HEK293 (cell line): ENCODE measurements around the gene RPL15.
A peak's percentile ranks its signal among the peaks of the same experiment; 100 is the strongest.

Experiments used
- CTCF ChIA-PET: fragments of 350-600 bp; formaldehyde crosslinking; extraction: SDS; loops from one replicate; lab custom pipeline; 2021; ENCODE audit warnings: antibody characterized with exemption; lab: Yijun Ruan, JAX
- POLR2A ChIA-PET: fragments of 300-600 bp; formaldehyde crosslinking; extraction: SDS; loops from one replicate; lab custom pipeline; 2020; ENCODE audit warnings: antibody characterized with exemption, inconsistent platforms; lab: Yijun Ruan, JAX
- H3K27ac ChIP-seq: fragments of 200-500 bp; sonication (Bioruptor generic); 2 replicates; pipeline ENCODE4 v1.5.1; 2014; ENCODE audit warnings: low read depth, low read length, control low read depth, inconsistent platforms; ENCODE audit errors: extremely low read depth
- H3K36me3 ChIP-seq, 2 experiments: fragments of 200-500 bp in 1 of 2; sonication (Bioruptor generic) in 1 of 2; 1 replicate in 1 of 2; 2 replicates in 1 of 2; pipeline ENCODE4 v1.5.1; 2014 to 2017; ENCODE audit warnings: inconsistent platforms in 2 of 2, low read length in 2 of 2; ENCODE audit not compliant: control insufficient read depth in 2 of 2, insufficient read depth in 1 of 2
- H3K4me1 ChIP-seq: fragments of 200-500 bp; sonication (Bioruptor generic); 2 replicates; pipeline ENCODE4 v1.5.1; 2014; ENCODE audit warnings: mild to moderate bottlenecking, low read length, inconsistent platforms; ENCODE audit not compliant: control insufficient read depth, insufficient read depth
- H3K4me3 ChIP-seq: 2 replicates; pipeline ENCODE4 v1.5.1; 2011; ENCODE audit warnings: low read depth, mild to moderate bottlenecking, control low read depth, low read length, moderate library complexity
- H3K9me3 ChIP-seq: fragments of 200-500 bp; sonication (Bioruptor generic); 2 replicates; pipeline ENCODE4 v1.5.1; 2014; ENCODE audit warnings: low read depth, low read length, inconsistent platforms; ENCODE audit not compliant: control insufficient read depth, insufficient read depth
- EGR2 ChIP-seq: fragments of 450-650 bp; formaldehyde crosslinking; IDR thresholded peaks from 2 replicates; pipeline ENCODE4 v1.5.1; 2016; ENCODE audit warnings: low read depth, missing biosample characterization, missing genetic modification characterization
- KLF7 ChIP-seq: fragments of 450-650 bp; formaldehyde crosslinking; IDR thresholded peaks from 2 replicates; pipeline ENCODE4 v1.5.1; 2016; ENCODE audit warnings: missing biosample characterization, missing genetic modification characterization, borderline replicate concordance
- KLF9 ChIP-seq: fragments of 450-650 bp; formaldehyde crosslinking; IDR thresholded peaks from 2 replicates; pipeline ENCODE4 v1.5.1; 2016; ENCODE audit warnings: missing biosample characterization, missing genetic modification characterization, low read depth
- OSR2 ChIP-seq: fragments of 450-650 bp; formaldehyde crosslinking; IDR thresholded peaks from 2 replicates; pipeline ENCODE4 v1.5.1; 2016; ENCODE audit warnings: missing biosample characterization, missing genetic modification characterization
- OVOL3 ChIP-seq: fragments of 450-650 bp; formaldehyde crosslinking; IDR thresholded peaks from 2 replicates; pipeline ENCODE4 v1.5.1; 2016; ENCODE audit warnings: missing biosample characterization, missing genetic modification characterization
- SALL2 ChIP-seq: fragments of 450-650 bp; formaldehyde crosslinking; IDR thresholded peaks from 2 replicates; pipeline ENCODE4 v1.5.0; 2017; ENCODE audit warnings: missing biosample characterization, mild to moderate bottlenecking, missing genetic modification characterization, borderline replicate concordance
- SETDB1 ChIP-seq: IDR thresholded peaks from one replicate; pipeline ENCODE4 v1.6.1; 2017; ENCODE audit warnings: mild to moderate bottlenecking, low read length, moderate library complexity, mixed read lengths; ENCODE audit not compliant: insufficient read length
- YY1 ChIP-seq: fragments of 450-650 bp; formaldehyde crosslinking; IDR thresholded peaks from 2 replicates; pipeline ENCODE4 v1.5.1; 2018; ENCODE audit warnings: missing biosample characterization, missing genetic modification characterization
- ZBTB11 ChIP-seq: fragments of 450-650 bp; formaldehyde crosslinking; conservative IDR thresholded peaks from 2 replicates; pipeline ENCODE4 v1.5.1; 2016; ENCODE audit warnings: low read depth, missing biosample characterization, missing genetic modification characterization
- ZEB2 ChIP-seq: fragments of 450-650 bp; formaldehyde crosslinking; IDR thresholded peaks from 2 replicates; pipeline ENCODE4 v1.5.1; 2016; ENCODE audit warnings: missing biosample characterization, missing genetic modification characterization
- ZNF121 ChIP-seq: fragments of 450-650 bp; formaldehyde crosslinking; IDR thresholded peaks from 2 replicates; pipeline ENCODE4 v1.5.1; 2016; ENCODE audit warnings: missing biosample characterization, missing genetic modification characterization
- ZNF138 ChIP-seq: fragments of 450-650 bp; formaldehyde crosslinking; IDR thresholded peaks from 2 replicates; pipeline ENCODE4 v1.5.1; 2016; ENCODE audit warnings: missing biosample characterization, missing genetic modification characterization, borderline replicate concordance
- ZNF174 ChIP-seq: fragments of 450-650 bp; formaldehyde crosslinking; IDR thresholded peaks from 2 replicates; pipeline ENCODE4 v1.5.0; 2017; ENCODE audit warnings: missing biosample characterization, mild to moderate bottlenecking, missing genetic modification characterization
- ZNF239 ChIP-seq: fragments of 450-650 bp; formaldehyde crosslinking; IDR thresholded peaks from 2 replicates; pipeline ENCODE4 v1.5.1; 2016; ENCODE audit warnings: missing biosample characterization, missing genetic modification characterization
- ZNF426 ChIP-seq: fragments of 450-650 bp; formaldehyde crosslinking; IDR thresholded peaks from 2 replicates; pipeline ENCODE4 v1.5.1; 2017; ENCODE audit warnings: missing biosample characterization, missing genetic modification characterization, mild to moderate bottlenecking, inconsistent platforms, moderate library complexity
- ZNF433 ChIP-seq: fragments of 450-650 bp; formaldehyde crosslinking; IDR thresholded peaks from 2 replicates; pipeline ENCODE4 v1.5.1; 2016; ENCODE audit warnings: missing biosample characterization, missing genetic modification characterization, low read depth
- ZNF549 ChIP-seq: fragments of 450-650 bp; IDR thresholded peaks from 2 replicates; pipeline ENCODE4 v1.5.1; 2018; ENCODE audit warnings: missing biosample characterization, missing genetic modification characterization, mild to moderate bottlenecking, inconsistent platforms, moderate library complexity
- ZNF621 ChIP-seq: fragments of 450-650 bp; formaldehyde crosslinking; IDR thresholded peaks from 2 replicates; pipeline ENCODE4 v1.5.1; 2017; ENCODE audit warnings: missing biosample characterization, missing genetic modification characterization
- ZNF692 ChIP-seq: fragments of 450-650 bp; formaldehyde crosslinking; IDR thresholded peaks from 2 replicates; pipeline ENCODE4 v1.5.1; 2016; ENCODE audit warnings: missing biosample characterization, missing genetic modification characterization
- ZNF701 ChIP-seq: fragments of 450-650 bp; formaldehyde crosslinking; IDR thresholded peaks from 2 replicates; pipeline ENCODE4 v1.5.1; 2016; ENCODE audit warnings: missing biosample characterization, missing genetic modification characterization
- ZNF791 ChIP-seq: fragments of 450-650 bp; formaldehyde crosslinking; IDR thresholded peaks from 2 replicates; pipeline ENCODE4 v1.5.1; 2016; ENCODE audit warnings: missing biosample characterization, missing genetic modification characterization
- ZSCAN18 ChIP-seq: fragments of 450-650 bp; formaldehyde crosslinking; IDR thresholded peaks from 2 replicates; pipeline ENCODE4 v1.5.1; 2016; ENCODE audit warnings: missing biosample characterization, missing genetic modification characterization
- TF ChIP-seq, protein P1 (sequence below): fragments of 450-650 bp; formaldehyde crosslinking; IDR thresholded peaks from 2 replicates; pipeline ENCODE4 v1.5.0; 2017; ENCODE audit warnings: missing biosample characterization, missing genetic modification characterization, borderline replicate concordance
- TF ChIP-seq, protein P2 (sequence below): fragments of 450-650 bp; formaldehyde crosslinking; IDR thresholded peaks from 2 replicates; pipeline ENCODE4 v1.5.1; 2016; ENCODE audit warnings: missing biosample characterization, missing genetic modification characterization, low read depth

The RPL15 gene

GRCh38 chr3:23876923-23877322 is 40.0 kb upstream of the RPL15 start:
- Histone ChIP-seq H3K4me1 (no peaks in the 10 kb centered on the region; the same call in 1 of the 2 replicates), H3K9me3 (no peaks in the 10 kb centered on the region), H3K36me3 (peaks cover 0 to 17% of the 10 kb centered on the region in 2 experiments; a peak in 1 of 3 replicates), H3K4me3 (no peak overlapping the region), H3K27ac (no peak overlapping the region)
- TF ChIP-seq ZBTB11 (tag by site-specific recombination): no peak
- no peak for TF ChIP-seq ZNF549 (tag by site-specific recombination)
- no peak for TF ChIP-seq ZNF621 (tag by site-specific recombination)
- TF ChIP-seq, protein P1, sequence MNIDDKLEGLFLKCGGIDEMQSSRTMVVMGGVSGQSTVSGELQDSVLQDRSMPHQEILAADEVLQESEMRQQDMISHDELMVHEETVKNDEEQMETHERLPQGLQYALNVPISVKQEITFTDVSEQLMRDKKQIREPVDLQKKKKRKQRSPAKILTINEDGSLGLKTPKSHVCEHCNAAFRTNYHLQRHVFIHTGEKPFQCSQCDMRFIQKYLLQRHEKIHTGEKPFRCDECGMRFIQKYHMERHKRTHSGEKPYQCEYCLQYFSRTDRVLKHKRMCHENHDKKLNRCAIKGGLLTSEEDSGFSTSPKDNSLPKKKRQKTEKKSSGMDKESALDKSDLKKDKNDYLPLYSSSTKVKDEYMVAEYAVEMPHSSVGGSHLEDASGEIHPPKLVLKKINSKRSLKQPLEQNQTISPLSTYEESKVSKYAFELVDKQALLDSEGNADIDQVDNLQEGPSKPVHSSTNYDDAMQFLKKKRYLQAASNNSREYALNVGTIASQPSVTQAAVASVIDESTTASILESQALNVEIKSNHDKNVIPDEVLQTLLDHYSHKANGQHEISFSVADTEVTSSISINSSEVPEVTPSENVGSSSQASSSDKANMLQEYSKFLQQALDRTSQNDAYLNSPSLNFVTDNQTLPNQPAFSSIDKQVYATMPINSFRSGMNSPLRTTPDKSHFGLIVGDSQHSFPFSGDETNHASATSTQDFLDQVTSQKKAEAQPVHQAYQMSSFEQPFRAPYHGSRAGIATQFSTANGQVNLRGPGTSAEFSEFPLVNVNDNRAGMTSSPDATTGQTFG: no peak
- no peak for TF ChIP-seq ZNF121
- TF ChIP-seq EGR2 (tag by site-specific recombination): no peak
- no peak for TF ChIP-seq SETDB1
- no peak for TF ChIP-seq YY1 (tag by site-specific recombination)
- no peak for TF ChIP-seq KLF9 (tag by site-specific recombination)
- TF ChIP-seq ZNF426 (tag by site-specific recombination): no peak
- no peak for TF ChIP-seq SALL2 (tag by site-specific recombination)
- TF ChIP-seq ZEB2 (tag by site-specific recombination): no peak
- TF ChIP-seq ZNF692 (tag by site-specific recombination): no peak
- ChIA-PET POLR2A (interaction anchor here (0.6 to 0.7 kb wide), 2 partner anchors 20 to 767 kb away, joined by 3 read pairs; no protein-coding TSS in a partner anchor), CTCF (interaction anchor here (0.6 kb wide), 1 partner anchor 1461 kb away, joined by 6 read pairs; no protein-coding TSS in a partner anchor)

- POLR2A ChIA-PET: interaction anchor here (0.7 kb wide), 1 partner anchor 768 kb away, joined by 3 read pairs; no protein-coding TSS in a partner anchor
- TF ChIP-seq, protein P2, sequence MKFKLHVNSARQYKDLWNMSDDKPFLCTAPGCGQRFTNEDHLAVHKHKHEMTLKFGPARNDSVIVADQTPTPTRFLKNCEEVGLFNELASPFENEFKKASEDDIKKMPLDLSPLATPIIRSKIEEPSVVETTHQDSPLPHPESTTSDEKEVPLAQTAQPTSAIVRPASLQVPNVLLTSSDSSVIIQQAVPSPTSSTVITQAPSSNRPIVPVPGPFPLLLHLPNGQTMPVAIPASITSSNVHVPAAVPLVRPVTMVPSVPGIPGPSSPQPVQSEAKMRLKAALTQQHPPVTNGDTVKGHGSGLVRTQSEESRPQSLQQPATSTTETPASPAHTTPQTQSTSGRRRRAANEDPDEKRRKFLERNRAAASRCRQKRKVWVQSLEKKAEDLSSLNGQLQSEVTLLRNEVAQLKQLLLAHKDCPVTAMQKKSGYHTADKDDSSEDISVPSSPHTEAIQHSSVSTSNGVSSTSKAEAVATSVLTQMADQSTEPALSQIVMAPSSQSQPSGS (tag by site-specific recombination): no peak
- TF ChIP-seq KLF7 (tag by site-specific recombination) (no peak), OVOL3 (tag by site-specific recombination) (no peak), ZSCAN18 (tag by site-specific recombination) (no peak), OSR2 (tag by site-specific recombination) (peak; percentile 45; the same call in 1 of the 2 replicates), ZNF549 (tag by site-specific recombination) (no peak), ZNF239 (no peak), ZNF433 (tag by site-specific recombination) (no peak), ZNF138 (tag by site-specific recombination) (no peak), ZNF791 (tag by site-specific recombination) (no peak), ZNF701 (tag by site-specific recombination) (no peak), ZNF174 (no peak)
Observed at GRCh38 chr3:23877329-23877980, 39.5 kb upstream of the RPL15 start.

More at GRCh38 chr3:23877329-23877980, 39.5 kb upstream of the RPL15 start:
- CTCF ChIA-PET: interaction anchor here (0.8 kb wide), 1 partner anchor 12 kb away, joined by 3 read pairs; no protein-coding TSS in a partner anchor
- no peaks in the 10 kb centered on the region; the same call in 1 of the 2 replicates for H3K4me1 ChIP-seq
- no peak overlapping the region for H3K4me3 ChIP-seq
- no peaks in the 10 kb centered on the region for H3K9me3 ChIP-seq
- no peak overlapping the region for H3K27ac ChIP-seq
- peaks cover 0 to 23% of the 10 kb centered on the region in 2 experiments; a peak in 1 of 3 replicates for H3K36me3 ChIP-seq
